Measurements from ENCODE around the gene PRR27. TPM values are rescaled to one million over a fixed set of nuclear protein-coding genes. Genes with fewer than 3 reads are reported as not detected.
A peak's percentile ranks its signal among the peaks of the same experiment; 100 is the strongest.

Gene PRR27
- total and polyA plus RNA-seq, 4 donors, result not detected

DNA sequence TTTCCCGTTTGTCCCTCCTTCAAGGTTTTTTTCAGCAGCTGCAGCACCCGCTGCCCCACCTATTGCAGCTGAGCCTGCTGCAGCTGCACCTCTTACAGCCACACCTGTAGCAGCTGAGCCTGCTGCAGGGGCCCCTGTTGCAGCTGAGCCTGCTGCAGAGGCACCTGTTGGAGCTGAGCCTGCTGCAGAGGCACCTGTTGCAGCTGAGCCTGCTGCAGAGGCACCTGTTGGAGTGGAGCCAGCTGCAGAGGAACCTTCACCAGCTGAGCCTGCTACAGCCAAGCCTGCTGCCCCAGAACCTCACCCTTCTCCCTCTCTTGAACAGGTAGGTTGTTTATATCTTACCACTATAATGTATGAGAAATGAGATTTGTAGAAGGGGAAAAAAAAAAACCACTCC lies 4.5 kb downstream of the PRR27 start:
- no peak overlapping the region for H3K27ac ChIP-seq (ENCODE audit: low read depth in 1 of 2, low read length in 2 of 2)
- H3K36me3 ChIP-seq (ENCODE audit: control insufficient read depth in 1 of 2, insufficient read depth in 2 of 2, low read length in 1 of 2), result no peaks in the 10 kb centered on the region
- no peaks in the 10 kb centered on the region for H3K27me3 ChIP-seq (ENCODE audit: control insufficient read depth in 1 of 2, insufficient read depth in 2 of 2, low read length in 1 of 2)
- no peak overlapping the region for H3K4me3 ChIP-seq (ENCODE audit: low read length in 2 of 2)
- H3K9me3 ChIP-seq (ENCODE audit: control insufficient read depth, low read length), result no peaks in the 10 kb centered on the region
- no peak for ATAC-seq (ENCODE audit: low FRiP score)
- WGBS, 2 donors, result 68 to 75% methylated on average over 2 of the region's 2 CpGs
- no peaks in the 10 kb centered on the region for H3K4me1 ChIP-seq (ENCODE audit: control insufficient read depth in 1 of 2, insufficient read depth in 2 of 2, low read length in 2 of 2)
- intact Hi-C loops (cut with DNase I), result no loop called here
- peak in 1 of 2 donors; percentile 55 for DNase-seq

DNA sequence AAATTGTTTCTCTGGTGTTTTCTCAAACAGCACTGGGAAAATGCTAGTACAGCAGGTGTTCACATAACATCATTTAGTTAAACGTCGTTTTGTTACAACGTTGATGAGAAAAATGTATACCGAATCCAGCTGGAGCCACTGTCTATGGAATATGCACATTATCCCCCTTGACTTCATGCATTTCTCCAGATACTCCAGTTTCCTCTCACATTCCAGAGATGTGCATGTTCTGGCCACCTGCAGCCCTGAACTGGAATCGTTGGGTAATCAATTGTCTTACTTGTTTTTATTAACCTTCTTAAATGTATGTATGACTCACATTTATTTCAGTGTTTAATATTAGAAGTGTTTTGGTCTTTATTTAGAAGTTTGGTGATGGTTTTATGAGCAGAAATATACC lies 23.1 kb downstream of the PRR27 start:
- intact Hi-C loops (cut with DNase I), result no loop called here
- Histone ChIP-seq H3K27ac (ENCODE audit: low read depth in 1 of 2, low read length in 2 of 2) (no peak overlapping the region), H3K9me3 (ENCODE audit: control insufficient read depth, low read length) (peaks cover 4% of the 10 kb centered on the region), H3K4me3 (ENCODE audit: low read length in 2 of 2) (no peak overlapping the region), H3K4me1 (ENCODE audit: control insufficient read depth in 1 of 2, insufficient read depth in 2 of 2, low read length in 2 of 2) (no peaks in the 10 kb centered on the region), H3K36me3 (ENCODE audit: control insufficient read depth in 1 of 2, insufficient read depth in 2 of 2, low read length in 1 of 2) (no peaks in the 10 kb centered on the region), H3K27me3 (ENCODE audit: control insufficient read depth in 1 of 2, insufficient read depth in 2 of 2, low read length in 1 of 2) (peaks cover 0 to 3% of the 10 kb centered on the region in 2 donors)
- WGBS, 2 donors, result 68 to 74% methylated on average over 5 of the region's 5 CpGs
- ATAC-seq (ENCODE audit: low FRiP score) (no peak), DNase-seq (no peak)

DNA sequence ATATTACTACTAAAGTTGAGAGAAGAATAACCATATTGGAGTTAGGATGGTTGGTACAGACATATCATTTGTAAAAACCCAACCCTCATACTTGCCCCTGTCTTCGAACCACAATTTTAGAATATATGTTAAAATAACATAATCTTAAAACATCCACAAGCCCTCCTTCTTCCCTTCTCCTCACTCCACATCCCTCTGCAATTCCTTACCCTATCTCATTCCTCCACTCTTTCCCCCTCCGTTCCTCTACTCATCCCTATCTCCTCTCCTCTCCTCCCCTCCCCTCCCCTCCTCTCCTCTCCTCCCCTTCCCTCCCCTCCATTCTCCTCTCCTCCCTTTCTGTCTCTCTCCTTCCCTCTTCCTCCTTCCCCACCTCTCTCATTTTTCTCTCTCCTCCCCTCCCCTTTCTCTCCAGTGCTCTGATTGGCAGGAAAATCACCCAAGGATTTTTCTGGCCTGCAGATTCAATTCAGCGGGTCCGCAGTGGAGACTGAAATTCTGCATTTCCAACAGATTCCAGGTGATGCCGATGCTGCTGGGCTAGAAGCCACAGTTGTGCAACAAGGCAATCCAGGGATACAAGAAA lies 24.1 kb downstream of the PRR27 start:
- no peak for DNase-seq
- 74 to 77% methylated on average over 5 of the region's 5 CpGs for WGBS, 2 donors

DNA sequence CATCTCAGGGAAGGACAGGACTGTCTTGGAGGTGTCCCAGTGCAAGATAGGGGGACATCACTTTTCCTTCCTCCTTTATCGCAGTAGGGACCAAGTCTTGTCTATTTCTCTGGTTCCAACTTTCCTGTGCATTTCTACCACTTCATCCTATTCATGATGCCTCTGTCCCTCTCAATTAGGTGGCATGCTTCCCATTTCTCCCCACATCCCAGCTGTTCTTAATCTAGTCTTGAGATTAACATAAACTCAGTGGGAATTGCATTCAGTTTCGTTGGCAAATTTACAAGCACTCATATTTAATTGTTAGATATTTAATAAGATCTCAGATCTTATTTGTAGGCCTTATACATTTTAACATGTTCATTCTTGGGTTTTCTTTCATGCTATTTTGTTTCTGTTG lies 25.8 kb downstream of the PRR27 start:
- Histone ChIP-seq H3K4me1 (ENCODE audit: control insufficient read depth in 1 of 2, insufficient read depth in 2 of 2, low read length in 2 of 2) (no peaks in the 10 kb centered on the region), H3K9me3 (ENCODE audit: control insufficient read depth, low read length) (peaks cover 4% of the 10 kb centered on the region), H3K36me3 (ENCODE audit: control insufficient read depth in 1 of 2, insufficient read depth in 2 of 2, low read length in 1 of 2) (no peaks in the 10 kb centered on the region), H3K4me3 (ENCODE audit: low read length in 2 of 2) (no peak overlapping the region), H3K27me3 (ENCODE audit: control insufficient read depth in 1 of 2, insufficient read depth in 2 of 2, low read length in 1 of 2) (peaks cover 0 to 3% of the 10 kb centered on the region in 2 donors), H3K27ac (ENCODE audit: low read depth in 1 of 2, low read length in 2 of 2) (no peak overlapping the region)
- 73 to 80% methylated on average over 2 of the region's 2 CpGs for WGBS, 2 donors
- no peak for DNase-seq
- no peak for ATAC-seq (ENCODE audit: low FRiP score)
- intact Hi-C loops (cut with DNase I), result no loop called here

More for the DNA sequence above, 24.1 kb downstream of the PRR27 start:
- intact Hi-C loops (cut with DNase I), result no loop called here
- Histone ChIP-seq H3K27me3 (ENCODE audit: control insufficient read depth in 1 of 2, insufficient read depth in 2 of 2, low read length in 1 of 2) (peaks cover 0 to 3% of the 10 kb centered on the region in 2 donors), H3K9me3 (ENCODE audit: control insufficient read depth, low read length) (peaks cover 4% of the 10 kb centered on the region), H3K4me1 (ENCODE audit: control insufficient read depth in 1 of 2, insufficient read depth in 2 of 2, low read length in 2 of 2) (no peaks in the 10 kb centered on the region), H3K36me3 (ENCODE audit: control insufficient read depth in 1 of 2, insufficient read depth in 2 of 2, low read length in 1 of 2) (no peaks in the 10 kb centered on the region), H3K27ac (ENCODE audit: low read depth in 1 of 2, low read length in 2 of 2) (no peak overlapping the region), H3K4me3 (ENCODE audit: low read length in 2 of 2) (no peak overlapping the region)
- ATAC-seq (ENCODE audit: low FRiP score), result no peak

DNA sequence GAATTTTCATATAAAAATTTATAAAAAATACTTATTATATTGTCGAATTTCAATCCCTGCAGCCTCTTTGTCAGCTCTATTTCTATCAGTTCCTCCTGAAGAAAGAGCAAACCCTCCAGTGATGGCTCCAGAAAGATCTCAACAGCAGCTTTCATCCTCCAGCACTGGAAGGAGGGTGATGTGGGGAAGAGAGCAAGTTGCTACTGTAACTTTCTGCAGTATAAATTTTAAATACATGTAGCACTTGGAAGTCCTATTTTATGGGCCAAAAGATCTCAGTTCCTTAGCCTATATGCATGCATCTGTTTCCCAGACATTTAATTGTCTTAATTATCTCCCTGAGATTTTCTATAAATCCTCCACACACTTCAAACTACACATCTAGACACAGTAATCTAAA lies 27.8 kb downstream of the PRR27 start:
- Histone ChIP-seq H3K9me3 (ENCODE audit: control insufficient read depth, low read length) (peaks cover 4% of the 10 kb centered on the region), H3K27ac (ENCODE audit: low read depth in 1 of 2, low read length in 2 of 2) (no peak overlapping the region), H3K4me3 (ENCODE audit: low read length in 2 of 2) (no peak overlapping the region), H3K27me3 (ENCODE audit: control insufficient read depth in 1 of 2, insufficient read depth in 2 of 2, low read length in 1 of 2) (peaks cover 0 to 4% of the 10 kb centered on the region in 2 donors), H3K36me3 (ENCODE audit: control insufficient read depth in 1 of 2, insufficient read depth in 2 of 2, low read length in 1 of 2) (no peaks in the 10 kb centered on the region), H3K4me1 (ENCODE audit: control insufficient read depth in 1 of 2, insufficient read depth in 2 of 2, low read length in 2 of 2) (no peaks in the 10 kb centered on the region)
- 71 to 79% methylated on average over 1 of the region's 1 CpG for WGBS, 2 donors
- intact Hi-C loops (cut with DNase I), result no loop called here
- no peak for ATAC-seq (ENCODE audit: low FRiP score)
- no peak for DNase-seq

DNA sequence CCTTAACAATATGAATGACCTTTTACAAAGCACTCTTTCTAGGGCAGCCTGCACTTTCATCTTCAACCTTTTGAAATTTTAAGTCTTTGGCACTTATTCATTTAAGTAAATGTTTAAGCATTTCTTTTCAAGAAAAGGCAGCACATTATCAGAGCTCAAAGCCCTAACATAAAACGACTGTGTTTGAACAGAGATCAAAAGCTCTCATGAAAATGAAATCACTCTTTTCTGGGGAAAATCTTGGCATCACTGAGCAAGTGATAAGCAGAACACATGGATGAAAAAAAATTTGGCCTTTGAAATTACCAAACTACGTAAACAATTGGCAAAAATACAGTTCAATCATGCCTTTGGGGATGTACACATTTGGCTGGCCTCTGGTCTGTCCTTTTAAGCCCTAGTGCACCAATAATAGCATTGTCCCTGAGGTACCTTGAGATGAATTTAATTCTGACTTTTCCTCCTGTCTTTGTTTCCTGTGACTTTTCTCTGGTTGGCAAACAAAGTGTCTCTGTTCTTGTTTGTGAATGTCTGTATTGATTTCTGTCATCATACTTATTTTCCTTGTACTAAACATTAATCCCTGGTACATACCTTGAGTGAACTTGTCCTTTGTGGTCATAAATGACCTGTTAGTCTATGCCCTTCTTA lies 28.6 kb downstream of the PRR27 start:
- 9 to 15% methylated on average over 2 of the region's 2 CpGs for WGBS, 2 donors
- no peak for ATAC-seq (ENCODE audit: low FRiP score)

DNA sequence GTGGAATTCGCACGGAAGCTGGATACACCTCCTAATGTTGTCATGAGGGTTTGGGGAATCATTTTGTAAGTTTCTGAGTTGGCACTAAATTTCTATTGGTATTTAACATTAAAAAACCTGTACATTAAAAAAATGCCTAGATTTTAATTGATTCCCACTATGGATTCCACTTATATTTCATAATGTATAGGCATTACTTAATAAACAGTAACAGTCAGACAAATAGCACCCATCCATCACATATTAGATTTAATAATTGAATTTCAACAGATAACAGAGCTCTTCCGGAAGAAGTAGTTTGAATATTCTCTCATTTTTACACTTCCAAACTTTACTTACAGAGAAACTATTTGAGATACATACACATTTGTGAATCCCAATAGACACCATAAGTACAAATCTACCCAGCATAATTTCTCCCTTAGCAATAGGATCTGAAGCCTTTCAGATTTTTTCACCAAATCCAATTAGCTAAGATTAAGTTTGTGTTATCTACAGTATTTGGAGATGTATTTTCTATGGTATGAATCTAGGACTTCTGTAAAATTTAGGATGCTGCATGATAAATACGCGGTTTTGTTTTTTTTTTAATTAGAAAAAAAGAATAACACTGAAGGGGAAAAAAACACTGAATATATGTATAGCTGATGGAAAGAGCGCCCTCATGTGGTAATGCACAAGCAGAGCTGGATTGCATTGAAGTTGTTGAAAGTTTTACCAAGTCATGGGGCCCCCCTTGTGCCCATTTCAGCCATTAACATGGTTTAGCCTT lies 29.3 kb downstream of the PRR27 start:
- H3K4me1 ChIP-seq (ENCODE audit: control insufficient read depth in 1 of 2, insufficient read depth in 2 of 2, low read length in 2 of 2), result no peaks in the 10 kb centered on the region
- 61 to 63% methylated on average over 6 of the region's 6 CpGs for WGBS, 2 donors
- H3K27ac ChIP-seq (ENCODE audit: low read depth in 1 of 2, low read length in 2 of 2), result no peak overlapping the region
- peaks cover 0 to 4% of the 10 kb centered on the region in 2 donors for H3K27me3 ChIP-seq (ENCODE audit: control insufficient read depth in 1 of 2, insufficient read depth in 2 of 2, low read length in 1 of 2)
- no peak for DNase-seq
- H3K4me3 ChIP-seq (ENCODE audit: low read length in 2 of 2), result no peak overlapping the region
- H3K9me3 ChIP-seq (ENCODE audit: control insufficient read depth, low read length), result peaks cover 2% of the 10 kb centered on the region
- intact Hi-C loops (cut with DNase I), result no loop called here
- ATAC-seq (ENCODE audit: low FRiP score), result no peak
- no peaks in the 10 kb centered on the region for H3K36me3 ChIP-seq (ENCODE audit: control insufficient read depth in 1 of 2, insufficient read depth in 2 of 2, low read length in 1 of 2)

More for the DNA sequence above, 28.6 kb downstream of the PRR27 start:
- Histone ChIP-seq H3K27me3 (ENCODE audit: control insufficient read depth in 1 of 2, insufficient read depth in 2 of 2, low read length in 1 of 2) (peaks cover 0 to 4% of the 10 kb centered on the region in 2 donors), H3K4me3 (ENCODE audit: low read length in 2 of 2) (no peak overlapping the region), H3K27ac (ENCODE audit: low read depth in 1 of 2, low read length in 2 of 2) (no peak overlapping the region), H3K4me1 (ENCODE audit: control insufficient read depth in 1 of 2, insufficient read depth in 2 of 2, low read length in 2 of 2) (no peaks in the 10 kb centered on the region), H3K36me3 (ENCODE audit: control insufficient read depth in 1 of 2, insufficient read depth in 2 of 2, low read length in 1 of 2) (no peaks in the 10 kb centered on the region), H3K9me3 (ENCODE audit: control insufficient read depth, low read length) (peaks cover 2% of the 10 kb centered on the region)
- DNase-seq, result no peak
- intact Hi-C loops (cut with DNase I), result no loop called here

DNA sequence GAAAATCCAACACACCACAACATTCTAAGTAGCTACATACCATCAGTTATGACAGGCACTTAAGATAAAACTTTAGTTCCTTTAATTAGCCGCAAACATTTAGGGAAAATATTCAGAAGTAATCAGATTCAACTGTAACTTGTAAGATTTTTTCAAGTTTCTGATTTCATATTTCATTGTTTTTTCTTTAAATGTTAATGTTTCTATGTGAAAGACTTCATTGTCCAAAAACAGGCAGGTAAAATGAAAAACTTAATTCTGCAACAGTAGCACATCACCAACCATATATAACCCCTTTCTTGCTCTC lies 29.9 kb downstream of the PRR27 start:
- Histone ChIP-seq H3K27ac (ENCODE audit: low read depth in 1 of 2, low read length in 2 of 2) (no peak overlapping the region), H3K9me3 (ENCODE audit: control insufficient read depth, low read length) (peaks cover 2% of the 10 kb centered on the region), H3K4me3 (ENCODE audit: low read length in 2 of 2) (no peak overlapping the region), H3K36me3 (ENCODE audit: control insufficient read depth in 1 of 2, insufficient read depth in 2 of 2, low read length in 1 of 2) (no peaks in the 10 kb centered on the region), H3K27me3 (ENCODE audit: control insufficient read depth in 1 of 2, insufficient read depth in 2 of 2, low read length in 1 of 2) (peaks cover 0 to 4% of the 10 kb centered on the region in 2 donors), H3K4me1 (ENCODE audit: control insufficient read depth in 1 of 2, insufficient read depth in 2 of 2, low read length in 2 of 2) (no peaks in the 10 kb centered on the region)
- DNase-seq, result no peak
- no peak for ATAC-seq (ENCODE audit: low FRiP score)
- 79 to 83% methylated on average over 1 of the region's 1 CpG for WGBS, 2 donors
- intact Hi-C loops (cut with DNase I), result no loop called here

DNA sequence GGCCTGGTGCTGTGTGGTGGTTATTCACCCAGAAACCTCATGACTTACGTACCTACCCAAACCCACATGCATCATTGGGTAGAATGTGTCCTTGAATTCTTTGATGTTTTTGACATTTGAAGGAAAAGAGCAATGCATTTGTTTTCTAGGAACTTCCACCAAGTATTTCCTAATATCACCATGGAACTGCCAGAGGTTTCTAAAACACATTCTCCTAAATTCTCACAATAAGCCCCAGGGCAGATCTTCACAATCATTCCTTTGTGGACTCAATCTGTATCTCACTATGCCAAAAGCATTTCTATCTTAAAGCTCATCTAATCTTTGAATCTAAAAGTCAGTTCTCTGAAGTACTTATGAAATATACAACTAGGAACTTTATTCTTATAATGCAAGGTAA lies 33.2 kb downstream of the PRR27 start:
- H3K4me1 ChIP-seq (ENCODE audit: control insufficient read depth in 1 of 2, insufficient read depth in 2 of 2, low read length in 2 of 2), result no peaks in the 10 kb centered on the region
- 90 to 96% methylated on average over 1 of the region's 1 CpG for WGBS, 2 donors
- no peak overlapping the region for H3K27ac ChIP-seq (ENCODE audit: low read depth in 1 of 2, low read length in 2 of 2)
- intact Hi-C loops (cut with DNase I), result no loop called here
- peaks cover 0 to 1% of the 10 kb centered on the region in 2 donors for H3K27me3 ChIP-seq (ENCODE audit: control insufficient read depth in 1 of 2, insufficient read depth in 2 of 2, low read length in 1 of 2)
- no peaks in the 10 kb centered on the region for H3K9me3 ChIP-seq (ENCODE audit: control insufficient read depth, low read length)
- DNase-seq (no peak), ATAC-seq (ENCODE audit: low FRiP score) (no peak)
- no peaks in the 10 kb centered on the region for H3K36me3 ChIP-seq (ENCODE audit: control insufficient read depth in 1 of 2, insufficient read depth in 2 of 2, low read length in 1 of 2)
- H3K4me3 ChIP-seq (ENCODE audit: low read length in 2 of 2), result no peak overlapping the region

Data from aorta (tissue), 5 donors.